T47D (cell line): Measurements from ENCODE around the gene PLCXD3.

ENCODE experiments used
- DNase-seq, 2 experiments: peaks; one replicate each; pipeline versions ENCODE4 v3.0.0 to v3.0.0-alpha.2; 2011 to 2012; ENCODE audit warnings: low read depth in 1 of 2, low spot score in 1 of 2
- JUND ChIP-seq: IDR thresholded peaks from 2 replicates; pipeline ENCODE4 v1.6.1; 2012; ENCODE audit warnings: low read depth
- in situ Hi-C: cut with HindIII; loops from 2 replicates; pipeline ENCODE4 v1.10.0; 2016; ENCODE audit warnings: low sequenced_read_pairs, low pct_unique_long_range_greater_than_20kb

Gene PLCXD3

DNA sequence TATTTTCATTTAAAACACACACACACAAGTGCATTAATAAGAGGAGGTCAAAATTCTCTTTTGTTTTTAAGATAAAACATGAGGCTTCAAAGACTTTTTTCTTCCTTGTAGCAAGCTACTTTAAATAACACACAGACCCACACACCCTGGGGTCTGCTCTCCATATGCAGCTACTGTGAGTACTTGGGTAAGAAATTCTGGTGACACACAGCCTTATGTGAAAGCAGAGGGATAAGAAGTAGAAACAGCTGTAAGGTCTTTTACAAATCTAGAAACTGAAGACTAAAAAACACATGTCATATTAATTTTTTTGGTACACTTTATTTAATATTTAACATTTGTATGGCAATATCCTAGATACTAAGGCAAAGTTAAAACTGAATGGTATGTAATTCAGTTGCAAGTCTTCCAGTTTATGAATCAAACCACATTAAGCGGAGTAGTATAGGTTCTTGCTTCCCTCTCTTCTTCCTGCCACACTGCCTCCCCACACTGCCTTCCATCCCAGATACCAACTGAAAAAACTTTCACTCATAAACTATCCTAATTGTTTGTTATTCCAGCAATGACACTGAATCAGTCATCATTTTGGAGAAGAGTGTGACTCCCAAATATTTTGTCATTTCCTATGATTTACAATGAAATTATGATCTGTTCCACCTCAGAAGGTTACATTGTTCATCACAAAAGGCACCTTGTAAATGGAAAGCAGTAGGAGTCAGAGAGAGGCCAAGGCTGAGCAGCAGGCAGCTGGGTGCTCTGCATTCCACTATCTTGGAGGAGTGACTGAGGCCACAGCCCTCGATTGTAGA lies 92.0 kb downstream of the PLCXD3 start:
- no peak for TF ChIP-seq JUND
- in situ Hi-C loops, result no loop called here
- no peak for DNase-seq

DNA sequence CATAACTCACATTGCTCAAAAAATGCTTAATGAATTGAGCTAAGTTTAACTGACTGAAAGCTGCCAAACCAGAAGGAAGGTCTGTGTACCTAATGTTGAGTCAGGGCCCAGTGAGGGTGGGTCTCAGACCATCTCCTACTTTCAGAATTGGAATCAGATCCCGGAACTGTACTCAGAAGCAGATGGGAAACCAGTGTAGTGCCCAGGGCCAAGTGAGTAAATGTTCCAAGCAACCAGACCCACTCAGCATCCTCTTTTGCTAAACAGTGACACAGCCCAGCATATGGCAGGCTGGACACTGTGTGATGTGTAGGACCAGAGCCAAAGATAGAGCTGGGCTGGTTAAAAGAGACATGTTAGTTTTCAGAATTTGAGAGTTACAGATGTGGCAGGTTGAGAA lies 94.1 kb downstream of the PLCXD3 start:
- TF ChIP-seq JUND, result no peak
- DNase-seq, result no peak
- in situ Hi-C loops, result no loop called here

DNA sequence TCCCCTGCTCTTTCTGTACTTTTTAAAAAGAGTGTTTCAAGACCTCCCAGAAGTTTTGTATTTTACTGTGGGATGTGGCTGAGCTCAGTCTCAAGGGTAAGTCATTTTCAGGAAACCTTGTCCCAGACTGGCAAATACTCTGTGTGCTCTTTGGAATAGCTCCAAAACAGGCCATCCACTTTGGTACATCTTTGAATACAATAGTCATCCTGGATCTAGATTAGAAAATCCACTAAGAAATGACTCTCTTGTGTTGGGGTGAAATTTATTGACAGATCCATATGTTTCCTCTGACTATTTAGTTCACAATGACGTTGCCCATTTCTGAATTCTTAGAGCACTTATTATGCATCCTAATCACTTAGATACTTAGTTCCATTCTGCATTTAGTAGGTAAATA lies 95.2 kb downstream of the PLCXD3 start:
- in situ Hi-C loops, result no loop called here
- no peak for DNase-seq
- no peak for TF ChIP-seq JUND

DNA sequence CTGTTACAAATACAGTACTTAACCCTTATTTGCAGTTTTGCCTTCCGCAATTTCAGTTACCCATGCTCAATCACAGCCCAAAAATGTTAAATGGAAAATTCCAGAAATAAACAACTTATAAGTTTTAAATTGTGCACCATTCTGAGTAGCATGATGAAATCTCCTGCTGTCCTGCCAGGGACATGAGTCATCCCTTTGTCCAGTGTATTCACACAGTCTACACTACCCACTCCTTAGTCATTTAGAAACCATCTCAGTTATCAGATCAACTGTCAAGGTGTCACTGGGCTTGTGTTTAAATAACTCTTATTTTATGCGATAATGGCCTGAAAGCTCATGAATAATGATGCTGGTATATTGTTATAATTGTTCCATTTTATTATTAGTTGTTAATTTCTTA lies 95.8 kb downstream of the PLCXD3 start:
- TF ChIP-seq JUND, result no peak
- in situ Hi-C loops, result no loop called here
- DNase-seq, result no peak

DNA sequence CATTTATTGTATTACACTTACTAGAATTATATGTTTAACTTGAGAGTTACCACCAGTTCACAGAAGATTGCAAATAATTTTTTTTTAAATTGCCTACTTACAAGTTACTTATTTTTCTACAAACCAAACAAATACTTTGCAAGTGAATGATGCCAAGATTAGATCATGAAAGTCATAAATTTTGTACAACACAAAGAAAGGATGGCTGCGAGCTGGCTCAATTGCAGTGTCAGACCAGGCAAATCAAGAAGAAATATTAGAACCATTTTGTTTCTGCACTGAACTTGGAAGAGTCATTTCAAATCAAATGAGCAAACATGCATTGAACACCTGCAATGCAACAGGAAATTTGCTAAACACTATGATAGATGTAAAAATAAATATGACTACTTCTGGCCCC lies 97.3 kb downstream of the PLCXD3 start:
- DNase-seq, result no peak
- no peak for TF ChIP-seq JUND
- in situ Hi-C loops, result no loop called here

DNA sequence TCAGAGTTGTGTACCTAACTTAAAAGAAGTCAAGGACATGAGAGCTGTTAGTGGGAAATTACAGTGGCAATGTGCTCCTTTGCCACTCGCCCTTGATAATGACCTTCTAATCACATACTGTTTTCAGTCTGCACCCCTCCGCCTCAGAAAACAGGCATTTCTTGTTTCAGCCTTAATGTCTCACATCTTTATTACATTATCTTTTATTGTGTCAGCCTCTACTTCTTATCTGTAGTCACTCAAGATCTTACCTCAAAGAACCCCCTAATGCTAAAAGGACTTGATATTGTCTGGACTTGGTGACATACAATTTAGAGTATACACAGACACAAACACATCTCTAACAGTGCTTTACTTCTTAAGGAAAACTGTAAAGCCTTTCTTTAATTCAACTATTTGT lies 97.9 kb downstream of the PLCXD3 start:
- no peak for TF ChIP-seq JUND
- in situ Hi-C loops, result no loop called here
- DNase-seq, result no peak

DNA sequence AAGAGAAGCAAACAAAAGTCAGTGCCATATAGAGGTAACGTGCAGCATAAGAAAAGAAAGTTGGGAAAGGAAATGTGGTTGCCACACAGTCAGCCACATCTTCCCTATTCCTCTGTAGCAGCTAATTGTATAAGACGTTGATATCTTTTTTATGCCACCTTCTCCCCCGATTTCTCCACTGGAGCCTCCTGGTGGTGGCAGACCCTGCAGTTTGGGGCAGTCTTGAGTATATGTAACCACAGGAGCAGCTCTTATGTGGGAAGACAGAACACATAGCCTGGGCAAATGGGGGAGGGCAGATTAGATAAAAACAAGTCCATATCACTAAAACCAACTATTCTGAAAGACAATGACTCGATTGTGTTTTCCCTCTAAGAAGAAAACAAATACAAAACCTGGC lies 99.7 kb downstream of the PLCXD3 start:
- TF ChIP-seq JUND, result no peak
- DNase-seq, result no peak
- in situ Hi-C loops, result no loop called here

DNA sequence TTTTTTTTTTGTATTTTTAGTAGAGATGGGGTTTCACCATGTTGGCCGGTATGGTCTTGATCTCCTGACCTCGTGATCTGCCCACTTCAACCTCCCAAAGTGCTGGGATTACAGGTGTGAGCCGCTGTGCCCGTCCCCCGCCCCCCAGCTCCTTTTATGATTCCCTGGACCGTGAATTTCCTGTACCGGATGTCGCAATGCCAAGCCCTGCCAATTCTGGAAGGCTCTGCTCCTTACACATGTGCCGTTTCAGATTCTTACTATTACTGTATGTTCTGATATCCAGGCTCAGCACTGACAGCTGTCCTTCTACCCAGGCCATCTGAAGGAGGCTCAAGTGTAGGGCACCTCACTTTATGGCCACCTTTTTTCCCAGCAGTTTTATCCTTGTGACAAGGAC lies 100.1 kb downstream of the PLCXD3 start:
- DNase-seq, result no peak
- in situ Hi-C loops, result no loop called here
- TF ChIP-seq JUND, result no peak

DNA sequence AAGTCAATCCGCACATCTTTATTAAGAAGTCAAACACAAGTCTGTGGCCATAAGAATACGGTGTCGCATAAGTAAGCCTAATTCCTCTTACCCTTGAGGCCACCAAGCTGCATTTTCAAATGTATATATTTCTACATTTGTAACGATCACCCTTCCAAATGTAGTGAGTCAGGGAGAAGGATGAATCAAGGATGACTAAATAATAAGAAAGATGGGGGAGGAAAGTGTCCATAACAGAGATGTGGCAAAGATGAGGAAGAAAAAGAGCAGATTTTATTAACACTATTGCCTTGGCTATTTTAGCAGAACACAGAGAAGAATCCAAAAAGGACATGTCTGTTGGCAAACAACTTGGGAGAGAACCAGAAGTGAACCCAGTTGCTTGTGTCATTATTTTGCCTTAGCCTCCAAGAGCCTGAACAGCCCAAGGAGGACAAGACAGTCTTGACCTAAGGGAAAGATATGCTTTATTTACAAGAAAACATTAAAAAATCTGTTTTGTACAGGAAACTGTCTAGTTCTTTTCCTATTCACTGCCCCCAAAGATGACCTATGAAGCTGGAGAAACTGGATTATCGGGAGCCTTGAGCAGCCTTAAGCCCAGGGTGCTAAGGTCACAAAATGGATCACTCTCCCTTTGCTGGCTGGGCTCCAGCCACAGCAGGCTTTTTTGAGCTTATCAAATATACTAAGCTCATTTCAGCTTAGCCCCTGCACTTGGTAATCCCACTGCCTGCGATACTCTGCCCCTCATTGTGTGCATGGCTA lies 101.5 kb downstream of the PLCXD3 start:
- in situ Hi-C loops, result no loop called here
- DNase-seq, result no peak
- TF ChIP-seq JUND, result no peak

DNA sequence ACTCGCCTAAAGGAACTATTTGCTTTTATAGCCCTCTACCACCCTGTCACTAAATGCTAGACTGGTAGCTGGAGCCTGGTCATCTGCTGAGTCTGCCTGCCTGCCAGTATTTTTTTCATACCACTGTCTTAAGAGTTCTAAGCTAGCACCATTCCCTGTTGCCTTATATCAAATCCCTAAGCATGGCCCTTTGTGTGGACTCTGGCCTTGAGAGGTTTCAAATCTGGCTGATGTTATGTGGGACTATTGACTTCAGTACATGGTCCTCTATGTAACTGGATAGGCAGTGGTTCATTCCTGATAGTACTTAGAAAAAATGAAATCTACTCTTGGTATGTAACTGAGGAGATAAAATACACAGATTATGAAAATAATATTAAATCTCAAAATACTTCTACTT lies 103.5 kb downstream of the PLCXD3 start:
- in situ Hi-C loops, result no loop called here
- TF ChIP-seq JUND, result no peak
- DNase-seq, result no peak

DNA sequence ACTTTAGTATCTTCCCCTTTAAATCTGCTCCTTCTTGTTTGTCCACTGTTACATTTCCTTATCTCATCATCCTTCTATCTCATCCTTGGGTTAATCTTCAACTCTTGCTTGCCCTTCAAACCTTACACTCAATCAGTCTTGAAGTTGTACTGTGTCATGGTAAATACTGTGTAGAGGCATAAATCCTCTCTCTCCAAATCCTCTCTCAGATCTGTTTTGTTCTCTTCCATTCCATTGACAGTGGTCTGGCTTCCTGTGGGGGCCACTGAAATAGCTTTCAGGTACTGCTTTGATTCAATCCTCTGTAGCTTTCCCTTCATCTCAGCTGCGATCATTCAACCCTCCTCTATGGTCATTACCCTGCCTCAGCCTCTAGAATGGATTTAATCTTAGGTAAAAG lies 104.0 kb downstream of the PLCXD3 start:
- DNase-seq, result no peak
- TF ChIP-seq JUND, result no peak
- in situ Hi-C loops, result no loop called here

DNA sequence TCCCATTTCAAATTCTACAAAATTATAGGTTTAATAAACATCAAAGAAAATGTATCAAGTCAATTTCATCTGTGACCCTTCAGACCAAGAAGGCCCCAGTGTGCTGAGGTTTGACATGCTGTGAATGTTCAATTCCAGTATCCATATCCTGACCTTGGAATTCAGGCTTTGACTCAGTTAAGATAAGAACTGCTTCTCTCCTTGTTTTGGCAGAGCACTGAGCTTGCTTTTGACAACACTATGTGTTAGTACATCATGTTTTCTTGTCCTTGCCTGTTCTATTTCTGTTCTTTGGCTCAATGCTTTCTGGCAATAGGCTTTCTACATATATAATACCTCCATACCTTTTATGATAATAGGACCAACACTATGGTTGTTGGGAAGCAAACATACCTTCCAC lies 105.6 kb downstream of the PLCXD3 start:
- TF ChIP-seq JUND, result no peak
- no peak for DNase-seq
- in situ Hi-C loops, result no loop called here

DNA sequence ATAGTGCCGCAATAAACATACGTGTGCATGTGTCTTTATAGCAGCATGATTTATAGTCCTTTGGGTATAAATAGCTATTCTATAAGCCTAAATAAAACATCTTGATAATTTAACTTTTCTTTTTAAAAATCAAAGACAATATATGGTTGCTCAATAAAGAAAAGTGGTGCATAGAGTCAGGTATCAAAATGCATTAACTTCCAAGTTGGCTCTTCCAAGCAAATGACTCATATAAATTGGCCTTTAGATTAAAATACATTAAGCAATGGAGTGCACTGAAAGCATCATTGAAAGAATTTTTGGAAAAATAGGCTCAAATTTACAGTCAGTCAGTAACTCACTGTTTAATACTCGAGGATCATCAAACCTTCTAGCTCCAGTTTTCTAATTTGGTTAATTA lies 106.6 kb downstream of the PLCXD3 start:
- TF ChIP-seq JUND, result no peak
- in situ Hi-C loops, result no loop called here
- DNase-seq, result no peak

DNA sequence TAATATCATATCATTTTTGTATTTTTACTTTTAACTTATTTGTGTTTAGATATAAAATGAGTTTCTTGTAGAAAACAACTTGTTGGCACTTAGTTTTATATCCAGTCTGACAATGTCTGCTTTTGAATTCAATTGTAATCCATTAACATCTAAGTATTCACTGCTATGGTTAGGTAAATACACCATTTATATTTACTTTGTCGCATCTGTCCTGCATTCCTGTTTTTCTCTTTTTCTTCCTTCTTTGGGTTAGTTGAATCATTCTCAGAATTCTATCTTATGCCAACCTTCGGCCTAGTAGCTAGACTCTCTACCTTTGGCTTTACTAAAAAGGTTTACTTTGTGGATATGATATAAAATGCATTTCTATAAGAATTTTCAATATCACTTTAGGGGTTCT lies 107.6 kb downstream of the PLCXD3 start:
- TF ChIP-seq JUND, result no peak
- DNase-seq, result no peak
- in situ Hi-C loops, result no loop called here
